Liver (tissue), 9 donors: ENCODE measurements around the gene CPZ. TPM values are rescaled to one million over a fixed set of nuclear protein-coding genes. Genes with fewer than 3 reads are reported as not detected.

Experiments used
- DNase-seq: peaks from one replicate; pipeline ENCODE4 v3.0.0-alpha.2; 2017; ENCODE audit warnings: low spot score
- H3K27ac ChIP-seq, 2 donors: one replicate each; pipeline ENCODE4 v1.7.0; 2013; ENCODE audit warnings: inconsistent platforms in 2 of 2, low read length in 2 of 2, control low read depth in 1 of 2, low read depth in 1 of 2, mild to moderate bottlenecking in 1 of 2
- H3K27me3 ChIP-seq, 4 donors: one replicate each; pipeline versions ENCODE4 v1.6.1 to v1.7.0; 2013; ENCODE audit warnings: low read length in 3 of 4, inconsistent platforms in 1 of 4, mild to moderate bottlenecking in 1 of 4, moderate library complexity in 1 of 4; ENCODE audit not compliant: control insufficient read depth in 4 of 4, insufficient read depth in 4 of 4
- H3K36me3 ChIP-seq, 4 donors: one replicate each; pipeline versions ENCODE4 v1.6.1 to v1.7.0; 2013; ENCODE audit warnings: low read length in 3 of 4, mild to moderate bottlenecking in 3 of 4, low read depth in 1 of 4, moderate library complexity in 1 of 4; ENCODE audit not compliant: control insufficient read depth in 4 of 4, insufficient read depth in 3 of 4
- H3K4me1 ChIP-seq, 4 donors: one replicate each; pipeline versions ENCODE4 v1.6.1 to v1.7.0; 2013; ENCODE audit warnings: low read length in 3 of 4, mild to moderate bottlenecking in 3 of 4, moderate library complexity in 1 of 4; ENCODE audit not compliant: control insufficient read depth in 4 of 4, insufficient read depth in 4 of 4
- H3K4me3 ChIP-seq, 3 donors: one replicate each; pipeline versions ENCODE4 v1.6.1 to v1.7.0; 2013; ENCODE audit warnings: low read length in 3 of 3, control low read depth in 1 of 3, low read depth in 1 of 3, mild to moderate bottlenecking in 1 of 3
- H3K9ac ChIP-seq, 2 donors: one replicate each; pipeline ENCODE4 v1.7.0; 2013; ENCODE audit warnings: low read length in 2 of 2, mild to moderate bottlenecking in 2 of 2, moderate library complexity in 2 of 2, control low read depth in 1 of 2, low read depth in 1 of 2
- H3K9me3 ChIP-seq, 4 donors: one replicate each; pipeline versions ENCODE4 v1.6.1 to v1.7.0; 2013; ENCODE audit warnings: low read length in 3 of 4; ENCODE audit not compliant: control insufficient read depth in 4 of 4
- ATF3 ChIP-seq: IDR thresholded peaks from 2 replicates; pipeline ENCODE4 v1.6.1; 2016; ENCODE audit warnings: antibody characterized with exemption
- EGR1 ChIP-seq, 2 donors: IDR thresholded peaks; 2 replicates each; pipeline ENCODE4 v1.6.1; 2016 to 2018; ENCODE audit warnings: antibody characterized with exemption in 2 of 2, low read depth in 2 of 2
- FOXA1 ChIP-seq: IDR thresholded peaks from 2 replicates; pipeline ENCODE4 v1.6.1; 2016; ENCODE audit warnings: antibody characterized with exemption
- FOXA2 ChIP-seq: IDR thresholded peaks from 2 replicates; pipeline ENCODE4 v1.6.1; 2016; ENCODE audit warnings: antibody characterized with exemption
- GABPA ChIP-seq, 2 donors: IDR thresholded peaks in 1 of 2; conservative IDR thresholded peaks in 1 of 2; 2 replicates each; pipeline ENCODE4 v1.6.1; 2016; ENCODE audit warnings: antibody characterized with exemption in 2 of 2, mild to moderate bottlenecking in 1 of 2, moderate library complexity in 1 of 2
- HNF4A ChIP-seq, 2 donors: conservative IDR thresholded peaks; 2 replicates each; pipeline ENCODE4 v1.6.1; 2016; ENCODE audit warnings: antibody characterized with exemption in 2 of 2, mild to moderate bottlenecking in 2 of 2
- HNF4G ChIP-seq: IDR thresholded peaks from 2 replicates; pipeline ENCODE4 v1.6.1; 2016; ENCODE audit warnings: antibody characterized with exemption
- JUND ChIP-seq, 2 donors: IDR thresholded peaks; 2 replicates each; pipeline ENCODE4 v1.6.1; 2016; ENCODE audit warnings: antibody characterized with exemption in 2 of 2
- NR2F2 ChIP-seq: IDR thresholded peaks from 2 replicates; pipeline ENCODE4 v1.6.1; 2016; ENCODE audit warnings: antibody characterized with exemption
- RAD21 ChIP-seq, 2 donors: IDR thresholded peaks; 2 replicates each; pipeline ENCODE4 v1.6.1; 2016; ENCODE audit warnings: antibody characterized with exemption in 2 of 2, mild to moderate bottlenecking in 2 of 2
- REST ChIP-seq: IDR thresholded peaks from 2 replicates; pipeline ENCODE4 v1.6.1; 2016; ENCODE audit warnings: antibody characterized with exemption, mild to moderate bottlenecking
- RXRA ChIP-seq, 2 donors: IDR thresholded peaks; 2 replicates each; pipeline ENCODE4 v1.6.1; 2017 to 2018; ENCODE audit warnings: antibody characterized with exemption in 2 of 2, mild to moderate bottlenecking in 1 of 2
- SP1 ChIP-seq: IDR thresholded peaks from 2 replicates; pipeline ENCODE4 v1.6.1; 2018; ENCODE audit warnings: antibody characterized with exemption, mild to moderate bottlenecking
- TAF1 ChIP-seq: conservative IDR thresholded peaks from 2 replicates; pipeline ENCODE4 v1.6.1; 2016; ENCODE audit warnings: antibody characterized with exemption, mild to moderate bottlenecking
- YY1 ChIP-seq: IDR thresholded peaks from 2 replicates; pipeline ENCODE4 v1.6.1; 2016; ENCODE audit warnings: antibody characterized with exemption, mild to moderate bottlenecking
- WGBS: extraction: QIAGEN DNeasy Blood & Tissue Kit; methylation state at CpG from one replicate; pipeline ENCODE4 v1.1.7; 2013; 5-methylcytosine and 5-hydroxymethylcytosine counted together
- polyA plus RNA-seq, 2 donors: library from polyadenylated mRNA; stranded (reverse) in 1 of 2; unstranded in 1 of 2; fragments of 200-250 nt in 1 of 2; fragments of >200 nt in 1 of 2; fragmentation: Nextera tagmentation in 1 of 2; extraction: Ambion mirVana in 1 of 2; gene quantifications; one replicate each; pipeline versions ENCODE4 v1.2.1 to v1.2.3, GENCODE V29; 2013 to 2015
- total RNA-seq, 2 donors: library from RNA; depleted of rRNA; stranded (reverse); fragments of >200 nt; gene quantifications; one replicate each; pipeline ENCODE4 v1.2.3, GENCODE V29; 2014
- TF ChIP-seq, protein P1 (sequence below): IDR thresholded peaks from 2 replicates; pipeline ENCODE4 v1.6.1; 2016; ENCODE audit warnings: antibody characterized with exemption
- TF ChIP-seq, protein P2 (sequence below): IDR thresholded peaks from 2 replicates; pipeline ENCODE4 v1.6.1; 2016; ENCODE audit warnings: antibody characterized with exemption
- TF ChIP-seq, protein P3 (sequence below): fragments of 150-350 bp; IDR thresholded peaks from 2 replicates; pipeline ENCODE4 v1.5.1; 2017; ENCODE audit warnings: improper control_type of control experiment, low read depth, low read length; ENCODE audit not compliant: missing input control
- donor health status: healthy.
- donor health status: healthy.
- donor health status: healthy.
- donor health status: healthy.
- donor health status: healthy.

Gene CPZ
- total and polyA plus RNA-seq, 4 donors, result 0.51 to 1.8 (median 1.4) TPM

GRCh38 chr4:8585721-8586212 lies 6.8 kb upstream of the CPZ start (continued):
- TF ChIP-seq REST, result no peak
- TF ChIP-seq FOXA1, result no peak
- no peak for TF ChIP-seq SP1
- no peak for TF ChIP-seq HNF4A (conservative IDR thresholded peaks at IDR 0.05)
- TF ChIP-seq TAF1, result no peak
- no peak for TF ChIP-seq FOXA2
- no peak for TF ChIP-seq YY1

GRCh38 chr4:8586246-8586645 lies 6.3 kb upstream of the CPZ start:
- H3K36me3 ChIP-seq, result no peaks in the 10 kb centered on the region
- TF ChIP-seq, protein P1, sequence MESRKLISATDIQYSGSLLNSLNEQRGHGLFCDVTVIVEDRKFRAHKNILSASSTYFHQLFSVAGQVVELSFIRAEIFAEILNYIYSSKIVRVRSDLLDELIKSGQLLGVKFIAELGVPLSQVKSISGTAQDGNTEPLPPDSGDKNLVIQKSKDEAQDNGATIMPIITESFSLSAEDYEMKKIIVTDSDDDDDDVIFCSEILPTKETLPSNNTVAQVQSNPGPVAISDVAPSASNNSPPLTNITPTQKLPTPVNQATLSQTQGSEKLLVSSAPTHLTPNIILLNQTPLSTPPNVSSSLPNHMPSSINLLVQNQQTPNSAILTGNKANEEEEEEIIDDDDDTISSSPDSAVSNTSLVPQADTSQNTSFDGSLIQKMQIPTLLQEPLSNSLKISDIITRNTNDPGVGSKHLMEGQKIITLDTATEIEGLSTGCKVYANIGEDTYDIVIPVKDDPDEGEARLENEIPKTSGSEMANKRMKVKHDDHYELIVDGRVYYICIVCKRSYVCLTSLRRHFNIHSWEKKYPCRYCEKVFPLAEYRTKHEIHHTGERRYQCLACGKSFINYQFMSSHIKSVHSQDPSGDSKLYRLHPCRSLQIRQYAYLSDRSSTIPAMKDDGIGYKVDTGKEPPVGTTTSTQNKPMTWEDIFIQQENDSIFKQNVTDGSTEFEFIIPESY, result no peak
- TF ChIP-seq HNF4A (conservative IDR thresholded peaks at IDR 0.05) (no peak), FOXA1 (no peak), EGR1 (IDR thresholded peaks at IDR 0.05; ENCODE audit: low read depth in 2 of 2) (no peak), HNF4G (no peak), FOXA2 (no peak), ATF3 (no peak), JUND (IDR thresholded peaks at IDR 0.05) (no peak), RAD21 (IDR thresholded peaks at IDR 0.05) (no peak), GABPA (IDR thresholded peaks at IDR 0.05 in 1 of 2, conservative IDR thresholded peaks at IDR 0.05 in 1 of 2) (no peak), TAF1 (no peak), REST (no peak), RXRA (IDR thresholded peaks at IDR 0.05) (no peak), NR2F2 (no peak), SP1 (no peak), YY1 (no peak)
- TF ChIP-seq, protein P2, sequence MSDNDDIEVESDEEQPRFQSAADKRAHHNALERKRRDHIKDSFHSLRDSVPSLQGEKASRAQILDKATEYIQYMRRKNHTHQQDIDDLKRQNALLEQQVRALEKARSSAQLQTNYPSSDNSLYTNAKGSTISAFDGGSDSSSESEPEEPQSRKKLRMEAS, result no peak
- TF ChIP-seq, protein P3, sequence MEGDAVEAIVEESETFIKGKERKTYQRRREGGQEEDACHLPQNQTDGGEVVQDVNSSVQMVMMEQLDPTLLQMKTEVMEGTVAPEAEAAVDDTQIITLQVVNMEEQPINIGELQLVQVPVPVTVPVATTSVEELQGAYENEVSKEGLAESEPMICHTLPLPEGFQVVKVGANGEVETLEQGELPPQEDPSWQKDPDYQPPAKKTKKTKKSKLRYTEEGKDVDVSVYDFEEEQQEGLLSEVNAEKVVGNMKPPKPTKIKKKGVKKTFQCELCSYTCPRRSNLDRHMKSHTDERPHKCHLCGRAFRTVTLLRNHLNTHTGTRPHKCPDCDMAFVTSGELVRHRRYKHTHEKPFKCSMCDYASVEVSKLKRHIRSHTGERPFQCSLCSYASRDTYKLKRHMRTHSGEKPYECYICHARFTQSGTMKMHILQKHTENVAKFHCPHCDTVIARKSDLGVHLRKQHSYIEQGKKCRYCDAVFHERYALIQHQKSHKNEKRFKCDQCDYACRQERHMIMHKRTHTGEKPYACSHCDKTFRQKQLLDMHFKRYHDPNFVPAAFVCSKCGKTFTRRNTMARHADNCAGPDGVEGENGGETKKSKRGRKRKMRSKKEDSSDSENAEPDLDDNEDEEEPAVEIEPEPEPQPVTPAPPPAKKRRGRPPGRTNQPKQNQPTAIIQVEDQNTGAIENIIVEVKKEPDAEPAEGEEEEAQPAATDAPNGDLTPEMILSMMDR, result no peak
- no peaks in the 10 kb centered on the region for H3K4me1 ChIP-seq
- H3K9me3 ChIP-seq, result no peaks in the 10 kb centered on the region
- H3K27me3 ChIP-seq, result peaks cover 0 to 3% (median 2%) of the 10 kb centered on the region in 4 donors
- no peak for DNase-seq
- H3K9ac ChIP-seq, result no peak overlapping the region
- H3K4me3 ChIP-seq, result no peak overlapping the region
- H3K27ac ChIP-seq, result no peak overlapping the region
- WGBS, result 49% methylated on average over 5 of the region's 5 CpGs
